GM12878 (cell line): ENCODE data around the gene RHOG. TPM values are rescaled to one million over a fixed set of nuclear protein-coding genes. Genes with fewer than 3 reads are reported as not detected.

Source experiments
- ATAC-seq: fragments of 200-7000 bp; cut with Tn5 transposase; 3 replicates; pipeline ENCODE4 v1.9.1; 2020; ENCODE audit warnings: mild to moderate bottlenecking, moderate library complexity
- BruUV-seq: library from RNA; stranded (reverse); fragments of 400-500 nt; replicated peaks from 2 replicates; lab custom pipeline; 2021; lab: Mats Ljungman, UMichigan
- CTCF ChIA-PET: fragments of 300-600 bp; sonication (Branson Sonifier 250); formaldehyde crosslinking; extraction: SDS; loops from one replicate; lab custom pipeline; 2021; ENCODE audit warnings: inconsistent platforms; lab: Yijun Ruan, JAX
- POLR2A ChIA-PET: fragments of 350-600 bp; formaldehyde crosslinking; extraction: SDS; loops from one replicate; lab custom pipeline; 2021; ENCODE audit warnings: inconsistent platforms; lab: Charles Lee
- RAD21 ChIA-PET: fragments of 300-600 bp; sonication (Branson Sonifier 250); formaldehyde crosslinking; loops from one replicate; lab custom pipeline; 2023; ENCODE audit warnings: antibody characterized with exemption; ENCODE audit not compliant: unreplicated experiment; lab: Charles Lee
- SMC1A ChIA-PET: fragments of 300-600 bp; sonication (Branson Sonifier 250); formaldehyde crosslinking; loops from one replicate; lab custom pipeline; 2023; ENCODE audit not compliant: unreplicated experiment, uncharacterized antibody; lab: Charles Lee
- DNase-seq: peaks from one replicate; pipeline ENCODE4 v3.0.0-alpha.2; 2011; ENCODE audit warnings: low read depth, low spot score
- FAIRE-seq: peaks from 3 replicates; lab custom pipeline; 2011; peaks lifted over from hg19 to GRCh38; lab: Jason Lieb, UNC
- H2AFZ ChIP-seq: 2 replicates; pipeline ENCODE4 v1.6.0; 2011; ENCODE audit warnings: low read depth, low read length, control low read depth; ENCODE audit not compliant: control insufficient read depth
- H3K27ac ChIP-seq: 2 replicates; pipeline ENCODE4 v1.5.1; 2011; ENCODE audit warnings: control low read depth; ENCODE audit not compliant: control insufficient read depth, insufficient read depth
- H3K27me3 ChIP-seq, 2 experiments: replicated peaks in 1 of 2; 2 replicates each; pipeline versions ENCODE4 v1.6.0 to v1.6.1; 2011; ENCODE audit warnings: low read length in 1 of 2; ENCODE audit not compliant: control insufficient read depth in 2 of 2, insufficient read depth in 2 of 2
- H3K36me3 ChIP-seq, 2 experiments: 2 replicates each; pipeline ENCODE4 v1.5.1; 2011; ENCODE audit warnings: low read length in 1 of 2; ENCODE audit not compliant: control insufficient read depth in 2 of 2, insufficient read depth in 2 of 2
- H3K4me1 ChIP-seq: 2 replicates; pipeline ENCODE4 v1.6.1; 2011; ENCODE audit warnings: mild to moderate bottlenecking, low read length, moderate library complexity, mixed read lengths; ENCODE audit not compliant: control insufficient read depth, insufficient read depth
- H3K4me2 ChIP-seq: 2 replicates; pipeline ENCODE4 v1.6.0; 2011; ENCODE audit warnings: control low read depth; ENCODE audit not compliant: control insufficient read depth, insufficient read depth
- H3K4me3 ChIP-seq: fragments of 200-600 bp; sonication (generic); 2 replicates; pipeline ENCODE4 v1.5.1; 2016
- H3K79me2 ChIP-seq: 2 replicates; pipeline ENCODE4 v1.6.0; 2011; ENCODE audit warnings: low read length; ENCODE audit not compliant: control insufficient read depth, insufficient read depth
- H3K9ac ChIP-seq: 2 replicates; pipeline ENCODE4 v1.8.0; 2011; ENCODE audit warnings: low read length, control low read depth, mixed read lengths; ENCODE audit not compliant: control insufficient read depth, insufficient read depth
- H3K9me3 ChIP-seq: replicated peaks from 3 replicates; pipeline ENCODE4 v1.5.1; 2011; ENCODE audit warnings: mild to moderate bottlenecking, low read length; ENCODE audit not compliant: control insufficient read depth, insufficient read depth
- H4K20me1 ChIP-seq: 2 replicates; pipeline ENCODE4 v1.6.0; 2011; ENCODE audit not compliant: control insufficient read depth, insufficient read depth
- CHD4 ChIP-seq: fragments of 200-600 bp; sonication (generic); IDR thresholded peaks from 2 replicates; pipeline ENCODE4 v1.6.1; 2016; ENCODE audit warnings: mild to moderate bottlenecking
- EED ChIP-seq: sonication (generic); IDR thresholded peaks from 2 replicates; pipeline ENCODE4 v1.6.1; 2016; ENCODE audit warnings: antibody characterized with exemption, low read depth
- ELK1 ChIP-seq: IDR thresholded peaks from 2 replicates; pipeline ENCODE4 v1.6.1; 2012; ENCODE audit warnings: low read depth, low read length, improper control_type of control experiment
- MEF2B ChIP-seq: fragments of 450-650 bp; IDR thresholded peaks from 2 replicates; pipeline ENCODE4 v1.6.1; 2018; ENCODE audit warnings: mild to moderate bottlenecking, moderate library complexity; ENCODE audit not compliant: partially characterized antibody, poor library complexity, severe bottlenecking
- NBN ChIP-seq: fragments of 450-650 bp; IDR thresholded peaks from 2 replicates; pipeline ENCODE4 v1.6.1; 2016
- NFIC ChIP-seq: IDR thresholded peaks from 2 replicates; pipeline ENCODE4 v1.6.1; 2012; ENCODE audit warnings: low read depth, mild to moderate bottlenecking, inconsistent platforms, low read length, moderate library complexity
- NR2C1 ChIP-seq: fragments of 450-650 bp; IDR thresholded peaks from 2 replicates; pipeline ENCODE4 v1.6.1; 2017; ENCODE audit warnings: antibody characterized with exemption, mild to moderate bottlenecking, moderate library complexity
- PAX5 ChIP-seq: IDR thresholded peaks from 2 replicates; pipeline ENCODE4 v1.6.1; 2011; ENCODE audit warnings: low read depth, low read length, borderline replicate concordance
- RELA ChIP-seq: fragments of 450-650 bp; IDR thresholded peaks from 2 replicates; pipeline ENCODE4 v1.8.0; 2014; ENCODE audit warnings: borderline replicate concordance; ENCODE audit not compliant: partially characterized antibody
- RUNX3 ChIP-seq: IDR thresholded peaks from 2 replicates; pipeline ENCODE4 v1.6.1; 2012; ENCODE audit warnings: low read length, inconsistent platforms
- SRF ChIP-seq, 2 experiments: IDR thresholded peaks; 2 replicates each; pipeline ENCODE4 v1.6.1; 2011; ENCODE audit warnings: low read depth in 2 of 2, low read length in 2 of 2, mild to moderate bottlenecking in 1 of 2, moderate library complexity in 1 of 2
- STAT1 ChIP-seq: fragments of 450-650 bp; conservative IDR thresholded peaks from 2 replicates; pipeline ENCODE4 v1.6.1; 2014; ENCODE audit warnings: antibody characterized with exemption, mild to moderate bottlenecking
- STAT3 ChIP-seq: IDR thresholded peaks from 2 replicates; pipeline ENCODE4 v1.6.1; 2011; ENCODE audit warnings: low read depth, low read length, improper control_type of control experiment
- TCF12 ChIP-seq: IDR thresholded peaks from 2 replicates; pipeline ENCODE4 v1.6.1; 2011; ENCODE audit warnings: low read depth, mild to moderate bottlenecking, low read length
- ZNF217 ChIP-seq: fragments of 450-650 bp; IDR thresholded peaks from 2 replicates; pipeline ENCODE4 v1.6.1; 2017; ENCODE audit warnings: antibody characterized with exemption, mild to moderate bottlenecking
- WGBS: methylation state at CpG from one replicate; pipeline ENCODE4 v1.1.6; 2016; ENCODE audit warnings: low lambda C conversion rate; ENCODE audit not compliant: insufficient replicate concordance, insufficient coverage; ENCODE audit errors: missing lambda C conversion rate; 5-methylcytosine and 5-hydroxymethylcytosine counted together
- in situ Hi-C: fragments of 300-500 bp; cut with MboI; formaldehyde crosslinking; loops from 9 replicates; pipeline ENCODE4 v1.14.3; 2018; ENCODE audit warnings: mixed read lengths
- intact Hi-C: fragments of 100-400 bp; cut with micrococcal nuclease; formaldehyde crosslinking; loops from one replicate; pipeline ENCODE4 v1.14.2; 2022; ENCODE audit not compliant: unreplicated experiment
- polyA plus RNA-seq, 11 experiments: library from polyadenylated mRNA; depleted of rRNA in 4 of 11; unstranded in 6 of 11; stranded (reverse) in 5 of 11; fragments of >200 nt; fragmentation: Nextera tagmentation in 4 of 11; fragmentation: Illumina TruSeq in 1 of 11; extraction: Ambion mirVana in 4 of 11; extraction: Trizol in 1 of 11; gene quantifications; 1 replicate in 1 of 11; 2 replicates in 10 of 11; pipeline versions ENCODE4 v1.2.1 to v1.2.3, GENCODE V29; 2011 to 2016; ENCODE audit warnings: inconsistent platforms in 2 of 11, missing spikeins in 2 of 11, low read depth in 1 of 11
- total RNA-seq, 4 experiments: library from RNA; depleted of rRNA in 3 of 4; stranded (reverse); fragments of >200 nt in 3 of 4; fragmentation: Illumina TruSeq in 1 of 4; extraction: Trizol in 1 of 4; gene quantifications; 2 replicates each; pipeline versions ENCODE4 v1.2.1 to v1.2.3, GENCODE V29; 2013 to 2021

The RHOG gene
- total and polyA plus RNA-seq, 10 of the 15 experiments (the other 5 are each of a cell fraction or from before 2014, with no cell fraction given) = 16.0 to 172 (median 94.8) TPM

DNA sequence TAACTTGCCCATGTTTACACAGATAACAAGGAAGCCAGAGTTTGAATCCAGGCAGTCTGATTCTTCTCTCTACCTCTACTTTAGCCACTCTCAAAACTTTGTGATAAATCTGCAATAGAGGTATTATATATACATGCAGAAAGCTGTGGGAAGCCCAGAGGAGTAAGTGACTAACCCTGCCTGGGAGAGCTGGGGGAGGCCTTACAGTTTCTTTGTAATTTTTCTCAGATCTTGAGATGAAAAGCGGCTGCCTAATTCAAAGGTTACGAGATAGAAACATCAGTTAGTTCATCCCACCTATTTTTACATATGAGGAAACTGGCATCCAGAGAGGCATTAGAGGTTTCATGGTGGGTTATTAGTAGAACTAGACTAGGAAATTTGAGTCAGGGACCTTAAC lies 19.6 kb upstream of the RHOG start:
- Histone ChIP-seq H3K27ac (peak overlapping the region; percentile 16), H3K4me3 (peak overlapping the region; percentile 94), H3K27me3 (no peaks in the 10 kb centered on the region), H2AFZ (no peak overlapping the region), H3K4me2 (peak overlapping the region; percentile 98), H3K36me3 (no peaks in the 10 kb centered on the region), H3K9ac (no peak overlapping the region; the same call in 1 of the 2 replicates), H3K4me1 (peaks cover 41% of the 10 kb centered on the region), H4K20me1 (no peaks in the 10 kb centered on the region), H3K9me3 (no peaks in the 10 kb centered on the region), H3K79me2 (peaks cover 97% of the 10 kb centered on the region)
- TF ChIP-seq CHD4 (no peak), PAX5 (no peak)
- intact Hi-C loops = no loop called here
- SMC1A ChIA-PET = interaction anchor here (1.0 to 21.1 kb wide), 16 partner anchors 9 to 212 kb away, joined by 3 to 805 read pairs (median 12); no protein-coding TSS in a partner anchor
- RAD21 ChIA-PET = interaction anchor here (0.5 to 16.5 kb wide), 10 partner anchors 11 to 205 kb away, joined by 4 to 605 read pairs (median 61); partner anchors contain the start of gene RHOG
- FAIRE-seq = no peak
- BruUV-seq = TSS peak; percentile 8
- 82% methylated on average over 2 of the region's 2 CpGs for WGBS
- POLR2A ChIA-PET = interaction anchor here (0.8 to 13.2 kb wide), 8 partner anchors 14 to 197 kb away, joined by 4 to 405 read pairs (median 8); partner anchors contain the start of gene RHOG
- ATAC-seq = no peak
- in situ Hi-C loops = loop anchor here (25.0 kb wide), 2 partner anchors 1477 to 1827 kb away; partner anchors contain the start of genes OR51B5, TRIM22 and TRIM5
- no peak for DNase-seq
- CTCF ChIA-PET = interaction anchor here (1.5 to 39.6 kb wide), 5 partner anchors 5 to 209 kb away, joined by 7 to 1047 read pairs (median 979); partner anchors contain the start of genes RHOG and STIM1

- POLR2A ChIA-PET = interaction anchor here (0.6 to 13.2 kb wide), 11 partner anchors 15 to 198 kb away, joined by 3 to 405 read pairs (median 4); partner anchors contain the start of gene RHOG
- Histone ChIP-seq H3K27me3 (no peaks in the 10 kb centered on the region), H3K79me2 (peaks cover 87% of the 10 kb centered on the region), H4K20me1 (no peaks in the 10 kb centered on the region), H3K36me3 (no peaks in the 10 kb centered on the region), H3K9me3 (no peaks in the 10 kb centered on the region), H3K4me1 (peaks cover 35% of the 10 kb centered on the region), H3K4me3 (peak overlapping the region; percentile 94), H3K4me2 (peak overlapping the region; percentile 98), H3K27ac (peak overlapping the region; percentile 79), H3K9ac (peak overlapping the region; percentile 69), H2AFZ (peak overlapping the region; percentile 54)
- SMC1A ChIA-PET = interaction anchor here (0.7 to 21.1 kb wide), 24 partner anchors 8 to 213 kb away, joined by 3 to 805 read pairs (median 6); partner anchors contain the start of gene PGAP2
- CTCF ChIA-PET = interaction anchor here (0.6 to 39.6 kb wide), 10 partner anchors 5 to 210 kb away, joined by 3 to 1047 read pairs (median 11); partner anchors contain the start of genes RHOG and STIM1
- in situ Hi-C loops (loop anchor here (25.0 kb wide), 2 partner anchors 1478 to 1828 kb away; partner anchors contain the start of genes OR51B5, TRIM22 and TRIM5), intact Hi-C loops (no loop called here)
- BruUV-seq = no TSS peak
- 29% methylated on average over 4 of the region's 4 CpGs for WGBS
- FAIRE-seq (peak; percentile 47), ATAC-seq (peak; percentile 60), DNase-seq (no peak)
- RAD21 ChIA-PET = interaction anchor here (0.6 to 16.5 kb wide), 18 partner anchors 10 to 206 kb away, joined by 3 to 605 read pairs (median 6); partner anchors contain the start of gene RHOG
- no peak for TF ChIP-seq PAX5
- TF ChIP-seq RUNX3 = peak; percentile 41
- no peak for TF ChIP-seq STAT3
- 0 out of 2 replicates have a peak, but pooled peaks have one; percentile 51 for TF ChIP-seq NBN
- no peak for TF ChIP-seq TCF12
- TF ChIP-seq STAT1 = no peak
- no peak for TF ChIP-seq NR2C1
- TF ChIP-seq ELK1 = no peak
- peak; percentile 82 for TF ChIP-seq MEF2B
- peak; percentile 72 to 91 for TF ChIP-seq SRF (IDR thresholded peaks at IDR 0.05; ENCODE audit: low read depth in 2 of 2, low read length in 2 of 2)
- TF ChIP-seq EED = peak; percentile 56
- TF ChIP-seq ZNF217 = no peak
- TF ChIP-seq RELA = peak; percentile 13
- TF ChIP-seq NFIC = no peak
These were observed 18.7 kb upstream of the RHOG start for GRCh38 chr11:3859373-3859881.
